GM18507 (cell line): ENCODE results near the gene YBX1.
"Not testable (repeated sequence)": the region's sequence is repeated elsewhere in the genome, so short reads cannot be mapped to it uniquely, and the experiment has no call there.

Experiments used
- DNase-seq: peaks from one replicate; pipeline ENCODE4 v3.0.0; 2011; ENCODE audit warnings: low read depth; ENCODE audit not compliant: insufficient read length; ENCODE audit errors: extremely low spot score
- FAIRE-seq: peaks from 2 replicates; lab custom pipeline; 2011; peaks lifted over from hg19 to GRCh38; lab: Jason Lieb, UNC

YBX1 gene

GRCh38 chr1:42743317-42744147 lies 61.3 kb downstream of the YBX1 start:
- DNase-seq (no peak), FAIRE-seq (no peak)

GRCh38 chr1:42744148-42744413 lies 61.9 kb downstream of the YBX1 start:
- DNase-seq, result no peak
- no peak for FAIRE-seq

- DNase-seq, result no peak
Observed at GRCh38 chr1:42745851-42746250, 63.6 kb downstream of the YBX1 start.

GRCh38 chr1:42746436-42747105 lies 64.4 kb downstream of the YBX1 start:
- FAIRE-seq, result no peak

More at GRCh38 chr1:42745851-42746250, 63.6 kb downstream of the YBX1 start:
- no peak for FAIRE-seq

GRCh38 chr1:42747125-42747524 lies 64.9 kb downstream of the YBX1 start:
- no peak for DNase-seq
- FAIRE-seq, result peak; percentile 48

More at GRCh38 chr1:42746436-42747105, 64.4 kb downstream of the YBX1 start:
- DNase-seq, result no peak

- no peak for DNase-seq
- no peak for FAIRE-seq
Observed at GRCh38 chr1:42748021-42748420, 65.8 kb downstream of the YBX1 start.

GRCh38 chr1:42748461-42749410 lies 66.5 kb downstream of the YBX1 start:
- DNase-seq (no peak), FAIRE-seq (no peak)

- no peak for DNase-seq
- FAIRE-seq, result no peak
Observed at GRCh38 chr1:42750041-42750440, 67.8 kb downstream of the YBX1 start.

- FAIRE-seq, DNase-seq: not testable (repeated sequence)
Observed at GRCh38 chr1:42751511-42752070, 69.4 kb downstream of the YBX1 start.

GRCh38 chr1:42752284-42752683 lies 70.1 kb downstream of the YBX1 start:
- DNase-seq, result no peak
- no peak for FAIRE-seq

- FAIRE-seq (no peak), DNase-seq (no peak)
Observed at GRCh38 chr1:42753070-42753469, 70.9 kb downstream of the YBX1 start.
